PC-9 (cell line): ENCODE data around the gene MRPL14.

Source experiments
- CTCF ChIP-seq: fragments of 200-600 bp; sonication (generic); conservative IDR thresholded peaks from 2 replicates; pipeline ENCODE4 v1.6.1; 2017; ENCODE audit warnings: mixed run types, antibody characterized with exemption, mild to moderate bottlenecking, moderate library complexity
- EZH2 ChIP-seq: fragments of 200-600 bp; sonication (generic); IDR thresholded peaks from 2 replicates; pipeline ENCODE4 v1.8.0; 2017; ENCODE audit warnings: antibody characterized with exemption, low read depth

- TF ChIP-seq CTCF (peak; percentile 92), EZH2 (no peak)
These were observed 45.7 kb upstream of the MRPL14 start for GRCh38 chr6:44172731-44173500.
